Superior temporal gyrus (tissue), 1 donor: ENCODE results near the gene LCLAT1.
"Not testable (repeated sequence)": the region's sequence is repeated elsewhere in the genome, so short reads cannot be mapped to it uniquely, and the experiment has no call there.

Experiments used
- DNase-seq: peaks from one replicate; pipeline ENCODE4 v3.0.0-alpha.2; 2016; ENCODE audit errors: extremely low spot score

The LCLAT1 gene

DNA sequence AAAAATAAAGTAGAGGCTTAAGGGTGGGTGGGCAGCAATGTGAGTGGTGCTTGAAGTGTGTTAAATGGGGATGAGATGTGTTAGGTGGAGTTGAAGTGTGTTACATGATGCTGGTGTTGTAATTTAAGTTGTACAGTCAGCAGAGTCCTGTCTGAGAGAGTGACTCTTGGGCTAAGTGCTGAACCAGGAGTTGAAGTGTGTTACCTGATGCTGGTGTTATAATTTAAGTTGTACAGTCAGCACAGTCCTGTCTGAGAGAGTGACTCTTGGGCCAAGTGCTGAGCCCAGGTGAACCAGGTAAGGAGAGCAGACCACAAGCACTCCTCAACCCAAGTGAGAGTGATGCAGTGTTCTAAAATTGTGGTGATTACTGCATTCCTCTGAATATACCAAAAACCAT lies 40.6 kb downstream of the LCLAT1 start:
- DNase-seq = no peak

DNA sequence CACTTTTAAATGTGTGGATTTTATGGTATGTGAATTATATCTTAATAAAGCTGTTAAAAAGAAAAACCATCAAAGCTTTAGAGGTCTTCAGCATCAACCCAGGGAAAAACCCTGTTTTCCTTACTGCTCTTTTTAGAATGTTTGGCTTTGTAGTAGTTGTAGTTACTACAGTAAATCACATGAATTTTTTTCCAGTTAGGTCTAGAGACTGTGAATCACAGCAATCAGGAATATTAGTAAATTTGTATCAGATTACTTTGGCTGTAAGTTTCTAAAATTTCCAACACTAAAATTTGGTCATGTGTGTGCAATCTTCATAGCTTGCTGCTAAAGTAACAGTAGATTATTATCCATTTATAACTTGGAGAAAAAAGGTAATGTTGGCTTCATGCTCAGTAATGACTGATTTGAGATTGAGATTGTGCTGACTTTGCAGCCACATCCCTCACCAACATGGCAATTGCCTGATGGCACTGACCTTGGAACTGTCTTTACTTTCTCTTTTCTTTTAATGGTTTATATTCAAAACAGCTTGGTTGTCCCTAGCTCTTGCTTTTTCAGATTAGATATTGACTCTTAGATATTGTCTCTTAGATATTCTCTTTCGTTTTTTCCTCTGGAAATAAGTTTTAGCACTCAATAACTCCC lies 41.1 kb downstream of the LCLAT1 start:
- DNase-seq = no peak

DNA sequence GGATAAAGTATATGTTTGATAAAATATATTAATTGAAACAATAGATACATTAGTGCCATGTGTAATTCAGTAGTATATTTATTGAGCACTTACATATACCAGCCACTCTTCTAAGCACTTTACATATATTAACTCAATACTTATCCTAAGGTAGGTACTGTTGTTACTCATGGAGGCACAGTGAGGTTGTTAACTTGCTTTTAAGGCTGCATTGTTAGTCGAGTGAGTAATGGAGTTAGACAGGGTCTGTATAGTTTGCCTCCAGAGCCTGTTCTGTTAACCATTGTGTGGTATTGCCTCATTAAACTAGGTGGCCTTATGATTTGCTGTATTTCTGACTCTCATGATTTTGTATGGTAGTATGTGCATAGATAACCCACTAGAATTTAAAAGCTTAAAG lies 44.2 kb downstream of the LCLAT1 start:
- DNase-seq = no peak

DNA sequence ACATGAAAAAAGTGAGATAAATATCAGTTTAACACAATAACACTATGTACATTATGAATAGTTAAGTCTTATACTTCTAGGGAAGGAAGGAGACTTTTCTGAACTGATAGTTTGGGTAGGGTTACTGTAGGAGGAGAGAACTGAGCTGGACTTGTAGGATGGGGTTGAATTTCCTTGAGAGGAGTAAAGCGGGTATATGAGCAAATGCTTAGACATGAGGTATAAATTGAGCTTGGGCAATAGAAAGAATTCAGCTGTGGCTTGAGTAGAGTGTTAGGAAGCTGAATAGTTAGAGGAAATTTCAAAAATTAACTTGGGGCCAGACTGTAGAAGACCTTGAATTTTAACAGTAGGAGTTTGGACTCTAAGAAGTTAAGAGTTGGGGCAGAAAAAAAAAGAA lies 45.1 kb downstream of the LCLAT1 start:
- DNase-seq = no peak

DNA sequence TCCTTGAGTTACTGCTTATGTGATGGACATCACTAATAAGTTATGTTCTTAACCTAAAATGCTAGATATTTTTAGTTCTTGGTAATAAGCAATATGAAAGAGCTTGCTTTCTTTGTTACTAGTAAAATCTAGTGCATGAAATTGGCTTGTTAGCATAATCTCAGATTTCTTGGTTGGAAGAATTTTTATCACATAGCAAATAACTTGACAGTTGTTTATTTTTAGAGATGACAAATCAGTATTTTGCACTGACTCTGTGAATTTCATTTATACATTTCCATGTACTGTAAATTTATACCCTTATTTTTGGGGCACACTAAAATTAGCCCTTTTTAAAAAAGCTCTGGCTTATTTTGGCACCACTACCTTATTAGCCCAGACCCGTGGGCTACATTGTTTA lies 45.6 kb downstream of the LCLAT1 start:
- DNase-seq = no peak

DNA sequence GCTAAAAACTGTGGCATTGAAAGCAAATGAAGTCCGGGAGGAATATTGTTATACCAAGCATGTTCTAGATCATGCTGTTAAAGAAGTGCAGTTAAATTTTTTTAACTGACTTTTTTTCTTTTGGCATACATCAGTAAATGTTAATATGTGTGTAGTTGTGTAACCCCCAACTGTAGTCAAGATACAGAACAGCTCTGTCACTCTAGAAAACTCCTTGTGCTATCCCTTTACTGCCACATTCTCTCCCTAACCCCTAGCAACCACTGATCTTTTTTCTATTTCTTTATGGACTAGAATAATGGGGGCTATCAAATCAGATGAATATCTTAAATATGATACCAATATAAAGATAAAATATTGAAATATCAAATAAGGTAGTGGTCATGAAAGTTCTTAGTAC lies 46.4 kb downstream of the LCLAT1 start:
- DNase-seq = no peak

DNA sequence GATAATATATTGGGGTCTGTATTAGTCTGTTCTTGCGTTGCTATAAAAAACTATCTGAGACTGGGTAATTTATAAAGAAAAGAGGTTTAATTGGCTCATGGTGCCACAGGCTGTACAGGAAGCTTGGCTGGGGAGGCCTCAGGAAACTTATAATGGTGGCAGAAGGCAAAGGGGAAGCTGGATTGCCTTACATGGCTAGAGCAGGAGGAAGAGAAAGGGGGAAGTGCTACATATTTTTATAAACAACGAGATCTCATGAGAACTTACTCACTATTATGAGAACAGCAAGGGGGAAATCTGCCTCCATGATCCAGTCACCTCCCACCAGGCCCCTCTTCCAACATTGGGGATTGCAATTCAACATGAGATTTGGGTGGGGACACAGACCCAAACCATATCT lies 48.9 kb downstream of the LCLAT1 start:
- not testable (repeated sequence) for DNase-seq

DNA sequence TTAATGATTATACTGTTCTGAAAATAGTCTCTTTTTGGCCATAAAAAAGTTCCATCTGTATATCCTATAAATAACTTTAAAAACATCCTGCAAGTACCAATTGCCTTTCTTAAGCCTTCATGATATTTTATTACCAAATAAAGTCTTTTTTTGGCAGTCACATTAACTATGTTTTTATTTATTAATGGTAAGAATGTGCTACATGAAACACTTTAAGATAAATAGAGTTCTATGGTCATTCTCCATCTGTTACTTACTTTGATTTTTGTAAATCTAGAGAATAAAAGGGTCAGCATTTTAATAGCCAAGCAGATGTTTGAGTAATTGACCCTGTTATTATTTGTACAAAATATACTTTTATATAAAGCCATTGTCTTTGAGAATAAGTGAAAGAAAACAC lies 52.6 kb downstream of the LCLAT1 start:
- DNase-seq = no peak

DNA sequence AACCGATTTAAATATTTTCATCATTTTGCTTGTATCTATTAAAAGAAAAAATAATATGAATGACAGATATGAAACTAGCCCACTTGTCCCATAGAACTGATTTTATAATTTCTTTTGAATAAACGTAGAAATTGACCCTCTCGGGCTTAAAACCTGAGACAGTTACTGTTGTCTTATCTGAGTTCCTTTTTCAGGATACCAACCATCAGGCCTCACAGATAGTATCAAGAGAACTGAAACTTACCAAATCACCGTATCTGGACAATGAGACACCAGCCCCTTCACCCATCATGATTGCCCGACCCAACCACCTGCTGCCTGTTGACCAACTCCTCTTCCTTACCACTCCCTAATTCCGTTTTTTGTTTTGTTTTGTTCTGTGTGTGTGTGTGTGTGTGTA lies 53.7 kb downstream of the LCLAT1 start:
- no peak for DNase-seq

DNA sequence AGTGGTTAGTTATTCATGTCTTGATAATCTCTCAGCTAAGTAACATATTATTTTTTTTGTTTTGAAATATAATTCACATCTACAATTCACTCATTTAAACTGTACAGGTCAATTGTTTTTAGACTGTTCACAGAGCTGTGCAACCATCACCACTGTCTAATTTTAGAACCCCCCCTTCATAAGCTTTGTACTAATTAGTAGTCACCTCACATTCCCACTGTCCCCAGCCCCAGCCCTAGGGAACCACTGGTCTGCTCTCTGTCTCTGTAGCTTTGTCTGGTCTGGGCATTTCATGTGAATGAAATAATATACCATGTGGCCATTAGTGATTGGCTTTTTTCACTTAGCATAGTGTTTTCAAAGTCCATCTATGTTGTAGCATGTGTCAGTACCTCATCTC lies 55.3 kb downstream of the LCLAT1 start:
- no peak for DNase-seq

DNA sequence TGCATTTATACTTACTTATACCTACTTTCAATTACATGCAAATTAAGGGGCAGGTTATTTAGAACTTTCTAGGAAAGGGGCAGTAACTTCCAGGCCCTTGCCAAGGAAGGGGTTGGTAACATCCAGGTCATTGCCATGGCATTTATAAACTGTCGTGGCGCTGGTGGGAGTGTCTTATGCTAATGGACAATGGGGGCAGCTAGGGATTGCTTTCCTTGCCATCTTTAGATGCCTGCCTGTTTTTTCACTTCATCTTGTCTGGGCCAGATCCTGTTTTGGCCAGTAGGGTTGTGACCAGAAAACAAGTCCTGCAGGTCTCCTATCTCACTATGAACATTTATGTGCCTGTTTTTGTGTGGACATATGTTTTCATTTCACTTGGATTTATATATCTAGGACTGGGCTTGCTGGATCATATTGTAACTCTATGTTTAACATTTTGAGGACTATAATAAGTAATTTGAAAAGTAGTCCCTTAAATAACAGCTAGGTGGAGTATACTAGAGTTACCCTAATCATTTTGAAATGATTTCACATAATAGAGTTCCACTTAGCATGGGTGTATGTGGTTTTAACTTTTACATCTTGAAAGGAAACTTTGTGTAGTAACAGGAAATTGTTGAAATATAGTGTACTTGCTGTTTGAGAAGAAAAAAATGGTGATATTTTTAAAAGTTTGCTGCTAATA lies 56.1 kb downstream of the LCLAT1 start:
- DNase-seq = no peak

DNA sequence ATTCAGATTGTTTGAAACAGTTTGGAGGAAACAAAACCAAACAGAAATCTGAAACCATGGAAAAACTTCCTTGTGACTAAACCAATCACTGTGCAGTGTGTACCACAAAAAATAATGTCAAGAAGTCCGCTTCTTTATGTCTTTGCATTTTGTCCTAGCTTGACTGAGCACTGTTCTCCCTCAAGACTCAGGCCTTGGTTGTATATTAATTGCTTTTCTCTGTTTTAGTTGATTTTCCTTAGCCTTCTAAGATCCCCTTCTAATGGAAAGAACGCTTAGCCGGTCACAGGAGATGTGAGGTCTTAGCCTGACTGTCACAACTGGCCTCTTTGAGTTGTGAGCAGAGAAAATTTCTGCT lies 56.6 kb downstream of the LCLAT1 start:
- no peak for DNase-seq

DNA sequence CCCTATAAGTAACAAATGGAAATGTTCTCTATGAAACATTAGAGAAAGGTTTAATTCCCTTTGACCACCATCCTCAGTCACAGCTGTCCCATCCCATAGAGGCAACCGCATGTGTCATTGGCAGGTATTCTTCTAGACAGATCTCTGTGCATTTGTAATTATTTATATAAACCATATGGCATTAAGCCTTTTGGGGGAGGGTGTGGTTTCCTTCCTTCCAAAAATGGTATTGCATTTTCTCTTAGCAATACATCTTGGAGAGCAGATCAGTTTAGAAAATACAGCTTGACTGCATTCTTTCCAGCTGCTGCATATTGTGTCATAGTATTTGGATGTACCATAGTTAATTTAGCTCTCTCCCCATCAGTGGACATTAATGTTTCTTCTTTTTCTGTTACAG lies 57.7 kb downstream of the LCLAT1 start:
- no peak for DNase-seq

DNA sequence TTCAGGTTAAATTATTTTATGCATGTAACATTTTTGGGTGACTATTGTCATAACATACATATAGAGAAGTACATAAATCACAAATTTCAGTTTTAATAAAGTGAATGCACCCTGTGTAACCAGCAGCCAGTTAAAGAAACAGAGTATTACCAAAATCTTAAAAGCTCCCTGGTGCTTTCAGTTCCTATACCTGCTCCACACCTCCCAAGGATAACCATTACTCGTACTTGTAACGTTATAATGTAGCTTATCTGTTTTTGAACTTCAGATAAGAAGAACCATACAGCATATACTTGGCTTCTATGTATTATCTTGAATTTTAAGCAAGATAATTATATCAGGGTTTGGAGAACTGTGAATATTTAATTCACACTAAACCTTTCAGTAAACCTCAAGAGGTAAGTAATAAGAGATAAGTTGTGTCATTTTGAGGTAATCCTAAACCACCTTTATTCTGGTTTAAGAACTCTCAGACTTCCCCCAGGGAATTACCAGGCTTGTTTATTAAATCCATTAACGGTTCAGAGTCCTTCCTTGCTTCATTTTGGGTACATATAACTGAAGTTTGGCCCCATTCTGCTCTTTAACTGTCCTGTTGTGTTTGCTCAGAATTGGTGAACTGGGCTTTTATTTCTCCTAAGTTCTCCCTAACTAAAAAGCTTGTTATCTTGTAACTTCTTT lies 58.6 kb downstream of the LCLAT1 start:
- DNase-seq = no peak

DNA sequence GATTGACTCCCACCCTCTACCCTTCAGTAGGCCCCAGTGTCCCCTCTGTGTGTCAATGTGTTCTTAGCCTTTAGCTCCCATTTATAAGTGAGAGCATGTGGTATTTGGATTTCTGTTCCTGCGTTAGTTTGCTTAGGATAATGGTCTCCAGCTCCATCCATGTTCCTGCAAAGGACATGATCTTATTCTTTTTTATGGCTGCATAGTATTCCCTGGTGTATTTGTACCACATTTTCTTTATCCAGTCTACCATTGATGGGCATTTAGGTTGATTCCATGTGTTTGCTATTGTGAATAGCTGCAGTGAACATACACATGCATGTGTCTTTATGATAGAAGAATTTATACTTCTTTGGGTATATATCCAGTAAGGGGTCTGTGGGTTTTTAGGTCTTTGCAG lies 60.4 kb downstream of the LCLAT1 start:
- DNase-seq = not testable (repeated sequence)

DNA sequence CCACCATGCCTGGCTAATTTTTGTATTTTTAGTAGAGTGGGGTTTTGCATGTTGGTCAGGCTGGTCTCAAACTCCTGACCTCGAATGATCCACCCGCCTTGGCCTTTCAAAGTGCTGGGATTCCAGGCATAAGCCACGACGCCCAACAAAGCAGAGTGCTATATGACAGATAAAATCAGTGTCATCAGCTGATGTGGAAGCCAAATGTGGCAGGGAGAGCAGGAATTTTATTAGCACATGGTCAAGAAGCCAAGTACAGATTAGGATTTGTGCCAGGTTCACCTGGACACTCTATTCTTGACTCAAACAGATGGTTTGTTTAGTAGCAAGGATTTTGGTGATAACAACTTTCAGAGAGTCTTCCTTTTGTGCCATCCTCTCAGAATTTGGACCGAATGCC lies 62.7 kb downstream of the LCLAT1 start:
- no peak for DNase-seq

DNA sequence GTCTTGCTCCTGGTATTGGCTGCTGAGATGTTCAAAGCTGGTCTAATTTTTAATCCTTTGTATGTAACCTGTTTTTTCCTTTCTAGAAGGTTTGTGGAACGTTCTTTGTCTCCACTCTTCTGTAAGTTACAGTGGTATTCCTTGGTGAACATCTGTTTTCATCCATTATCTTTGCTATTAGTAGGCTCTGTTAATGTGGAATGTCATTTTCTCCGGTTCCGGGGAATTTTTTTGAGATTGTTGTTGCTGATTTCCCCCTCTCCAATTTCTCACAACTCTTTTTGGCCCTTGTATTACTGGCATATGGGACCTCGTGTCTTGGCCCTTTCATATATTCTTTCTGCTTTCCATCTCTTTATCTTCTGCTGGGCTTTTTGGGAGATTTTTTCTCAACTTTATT lies 63.4 kb downstream of the LCLAT1 start:
- no peak for DNase-seq

DNA sequence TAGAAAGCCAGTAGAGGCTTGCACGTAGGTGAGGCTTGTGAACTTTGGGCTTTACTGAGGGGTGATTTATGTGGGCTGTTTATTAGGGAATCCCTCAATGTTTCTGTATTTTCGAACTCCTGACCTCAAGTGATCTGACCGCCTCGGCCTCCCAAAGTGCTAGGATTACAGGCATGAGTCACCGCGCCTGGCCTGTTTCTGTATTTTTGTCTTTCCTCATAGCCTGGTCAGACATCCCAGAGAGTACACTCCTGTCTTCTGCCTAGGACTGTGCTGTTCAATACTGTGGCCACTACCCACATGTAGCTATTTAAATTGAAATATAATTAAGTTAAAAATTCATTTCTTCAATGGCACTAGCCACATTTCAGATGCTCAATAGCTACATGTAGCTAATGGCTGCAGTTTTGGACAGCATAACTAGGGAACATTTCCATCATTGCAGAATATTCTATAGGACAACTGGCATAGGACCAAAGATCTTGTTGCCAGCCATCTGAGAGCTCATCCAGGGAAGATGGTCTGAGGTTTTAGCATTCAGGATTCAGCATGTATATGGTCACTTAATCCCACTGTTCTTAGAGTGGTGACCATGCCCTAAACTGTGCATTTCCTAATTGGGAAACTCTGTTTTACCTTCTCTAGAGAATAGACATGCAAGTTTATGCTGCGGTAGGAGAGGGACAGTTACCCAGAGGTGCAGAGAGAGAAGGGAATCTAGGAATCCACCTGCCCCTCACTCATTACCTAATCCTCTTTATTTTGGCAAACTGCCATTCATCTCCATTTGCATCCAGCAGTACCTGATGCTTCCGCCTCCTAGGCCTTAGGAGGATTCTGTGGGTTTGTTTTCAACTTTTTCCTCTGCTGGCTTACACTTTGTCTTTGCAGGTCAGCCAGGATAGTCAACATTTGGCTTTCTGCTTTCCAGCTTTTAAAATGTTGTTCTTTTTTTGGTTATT lies 64.4 kb downstream of the LCLAT1 start:
- DNase-seq = no peak

DNA sequence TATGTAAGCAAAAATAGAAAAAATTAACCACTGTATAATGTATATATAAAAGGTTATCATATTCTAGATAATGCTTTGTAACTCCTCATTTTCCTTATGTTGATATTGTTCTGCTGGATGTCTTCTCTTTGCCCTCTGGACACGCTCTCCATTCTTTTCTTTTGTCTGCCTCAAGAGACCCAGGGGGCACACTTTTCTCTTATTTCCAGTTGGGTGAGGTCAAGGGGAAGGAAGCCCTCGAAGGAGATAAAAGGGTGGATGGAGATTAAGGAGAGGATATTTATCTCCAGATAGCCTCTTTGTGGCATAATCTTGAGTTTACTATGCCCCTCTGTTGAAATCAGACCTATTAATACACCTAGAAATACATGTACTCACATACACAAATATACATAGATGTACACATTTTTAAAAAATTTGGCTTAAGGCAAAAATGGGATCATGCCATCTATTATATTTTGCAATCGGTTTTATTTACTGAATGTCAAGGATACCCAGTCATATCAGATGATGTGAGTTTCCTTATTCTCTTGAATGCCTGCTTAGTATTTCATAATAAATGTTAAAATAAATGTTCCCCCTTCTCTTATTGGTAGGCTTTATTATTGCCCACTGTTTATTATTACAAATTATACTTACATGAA lies 65.3 kb downstream of the LCLAT1 start:
- no peak for DNase-seq

DNA sequence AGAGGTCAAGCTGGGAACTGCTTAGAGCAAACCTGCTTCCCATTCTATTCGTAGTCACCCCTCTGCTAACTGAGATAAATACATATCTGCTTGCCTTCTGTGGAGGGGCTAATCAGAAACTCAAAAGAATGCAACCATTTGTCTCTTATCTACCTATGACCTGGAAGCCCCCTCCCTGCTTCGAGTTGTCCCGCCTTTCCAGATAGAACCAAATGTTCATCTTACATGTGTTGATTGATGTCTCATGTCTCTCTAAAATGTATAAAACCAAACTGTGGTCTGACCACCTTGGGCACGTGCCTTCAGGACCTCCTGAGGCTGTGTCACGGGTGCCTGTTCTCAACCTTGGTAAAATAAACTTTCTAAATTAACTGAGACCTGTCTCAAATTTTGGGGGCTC lies 66.6 kb downstream of the LCLAT1 start:
- DNase-seq = not testable (repeated sequence)

DNA sequence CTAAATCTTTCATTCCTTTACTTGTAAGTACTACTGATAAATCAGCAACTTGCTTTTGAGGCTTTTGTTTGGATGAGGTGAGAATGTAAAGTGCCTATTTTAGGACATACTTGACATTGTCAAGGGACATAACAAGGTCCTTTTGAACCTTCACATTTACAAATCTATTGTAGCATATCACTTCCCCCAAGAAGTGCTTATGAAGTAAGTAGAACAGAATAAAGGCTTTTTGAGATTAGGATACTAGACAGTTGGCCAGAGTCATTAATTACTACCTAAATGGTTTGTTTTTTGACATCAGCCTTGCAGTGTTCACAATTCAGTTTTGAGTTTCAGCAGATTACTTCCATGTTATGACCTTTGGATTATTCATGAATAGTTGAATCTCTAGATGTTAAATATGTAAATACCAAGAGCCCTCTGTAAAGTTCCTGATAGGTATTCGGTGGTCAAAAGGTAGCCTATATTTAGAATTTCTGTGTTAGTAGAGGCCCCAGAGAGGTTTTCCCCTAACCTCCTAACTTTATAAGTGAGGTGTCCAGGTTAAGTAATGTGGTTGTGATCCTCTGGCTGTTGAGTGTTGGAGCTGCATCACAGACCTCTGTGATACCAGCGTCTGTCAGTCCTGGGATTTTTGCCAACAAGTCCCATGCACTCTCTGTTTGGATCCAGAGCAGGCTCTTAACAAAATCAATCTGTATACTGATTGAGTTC lies 67.2 kb downstream of the LCLAT1 start:
- no peak for DNase-seq
